PC-9 (cell line): ENCODE measurements around the gene ATP11A. TPM values are rescaled to one million over a fixed set of nuclear protein-coding genes. Genes with fewer than 3 reads are reported as not detected.

Experiments
- BruUV-seq: library from RNA; stranded (reverse); fragments of 400-500 nt; replicated peaks from 2 replicates; lab custom pipeline; 2021; lab: Mats Ljungman, UMichigan
- CTCF ChIA-PET: fragments of 300-600 bp; sonication (Branson Sonifier 250); formaldehyde crosslinking; loops from one replicate; lab custom pipeline; 2022; ENCODE audit warnings: antibody characterized with exemption; lab: Charles Lee
- POLR2A ChIA-PET: fragments of 300-600 bp; sonication (Branson Sonifier 250); formaldehyde crosslinking; loops from one replicate; lab custom pipeline; 2022; ENCODE audit warnings: antibody characterized with exemption; ENCODE audit not compliant: unreplicated experiment; lab: Charles Lee
- DNase-seq, 2 experiments: peaks; one replicate each; pipeline versions ENCODE4 v3.0.0 to v3.0.0-alpha.2; 2015 to 2022; ENCODE audit warnings: mixed read lengths in 1 of 2
- H2AFZ ChIP-seq: fragments of 200-600 bp; sonication (generic); 2 replicates; pipeline ENCODE4 v1.8.1; 2017; ENCODE audit warnings: antibody characterized with exemption
- H3F3A ChIP-seq: fragments of 200-600 bp; sonication (generic); 2 replicates; pipeline ENCODE4 v1.8.1; 2017; ENCODE audit warnings: antibody characterized with exemption, mild to moderate bottlenecking, low read depth; ENCODE audit not compliant: insufficient read depth
- H3K27ac ChIP-seq: fragments of 200-600 bp; sonication (generic); 2 replicates; pipeline ENCODE4 v1.6.1; 2016; ENCODE audit warnings: mixed run types
- H3K27me3 ChIP-seq: fragments of 200-600 bp; sonication (generic); 2 replicates; pipeline ENCODE4 v1.6.1; 2016; ENCODE audit warnings: low read depth, mixed run types; ENCODE audit not compliant: insufficient read depth
- H3K36me3 ChIP-seq: fragments of 200-600 bp; sonication (generic); 2 replicates; pipeline ENCODE4 v1.6.1; 2016; ENCODE audit warnings: low read depth, mixed run types
- H3K4me1 ChIP-seq: fragments of 200-600 bp; sonication (generic); replicated peaks from 2 replicates; pipeline ENCODE4 v1.6.1; 2016; ENCODE audit warnings: mixed run types; ENCODE audit not compliant: insufficient read depth
- H3K4me2 ChIP-seq: fragments of 200-600 bp; sonication (generic); 2 replicates; pipeline ENCODE4 v1.6.1; 2017; ENCODE audit warnings: mixed run types
- H3K4me3 ChIP-seq: fragments of 200-600 bp; sonication (generic); 2 replicates; pipeline ENCODE4 v1.6.1; 2016; ENCODE audit warnings: mixed run types
- H3K79me2 ChIP-seq: fragments of 200-600 bp; sonication (generic); 2 replicates; pipeline ENCODE4 v1.6.1; 2017; ENCODE audit warnings: low read depth, mixed run types
- H3K9me2 ChIP-seq: fragments of 200-600 bp; sonication (generic); 2 replicates; pipeline ENCODE4 v1.8.1; 2017; ENCODE audit warnings: mild to moderate bottlenecking; ENCODE audit not compliant: insufficient read depth
- H3K9me3 ChIP-seq: fragments of 200-600 bp; sonication (generic); 2 replicates; pipeline ENCODE4 v1.8.1; 2016; ENCODE audit warnings: low read depth; ENCODE audit not compliant: insufficient read depth
- H4K20me1 ChIP-seq: fragments of 200-600 bp; sonication (generic); 2 replicates; pipeline ENCODE4 v1.8.1; 2017; ENCODE audit not compliant: insufficient read depth
- CTCF ChIP-seq: fragments of 200-600 bp; sonication (generic); conservative IDR thresholded peaks from 2 replicates; pipeline ENCODE4 v1.6.1; 2017; ENCODE audit warnings: mixed run types, antibody characterized with exemption, mild to moderate bottlenecking, moderate library complexity
- EZH2 ChIP-seq: fragments of 200-600 bp; sonication (generic); IDR thresholded peaks from 2 replicates; pipeline ENCODE4 v1.8.0; 2017; ENCODE audit warnings: antibody characterized with exemption, low read depth
- intact Hi-C: fragments of 100-400 bp; cut with micrococcal nuclease; formaldehyde crosslinking; loops from one replicate; pipeline ENCODE4 v1.10.0; 2022; ENCODE audit not compliant: unreplicated experiment
- total RNA-seq: library from RNA; stranded (reverse); gene quantifications from 2 replicates; pipeline ENCODE4 v1.2.3, GENCODE V29; 2021

ATP11A gene
- total RNA-seq, 1 experiment from 2014 or later, result 92.2 TPM

GRCh38 chr13:112890316-112891145 lies 200.7 kb downstream of the ATP11A start:
- H3K27me3 ChIP-seq, result peaks cover 58% of the 10 kb centered on the region
- no peak for TF ChIP-seq EZH2
- no peak for TF ChIP-seq CTCF
- no peak overlapping the region for H3K4me2 ChIP-seq
- H4K20me1 ChIP-seq, result 0 out of 2 replicates have a peak, but pooled peaks cover 3% of the 10 kb centered on the region
- no peaks in the 10 kb centered on the region; the same call in 1 of the 2 replicates for H3K4me1 ChIP-seq
- peaks cover 10% of the 10 kb centered on the region; the same call in 1 of the 2 replicates for H3F3A ChIP-seq
- no TSS peak for BruUV-seq
- H2AFZ ChIP-seq, result no peak overlapping the region
- H3K9me2 ChIP-seq, result no peaks in the 10 kb centered on the region
- H3K79me2 ChIP-seq, result no peaks in the 10 kb centered on the region
- CTCF ChIA-PET, result no interaction called here
- POLR2A ChIA-PET, result no interaction called here
- no peak for DNase-seq
- no peaks in the 10 kb centered on the region for H3K36me3 ChIP-seq
- no peak overlapping the region for H3K4me3 ChIP-seq
- intact Hi-C loops, result no loop called here
- no peak overlapping the region for H3K27ac ChIP-seq
- H3K9me3 ChIP-seq, result no peaks in the 10 kb centered on the region

DNA sequence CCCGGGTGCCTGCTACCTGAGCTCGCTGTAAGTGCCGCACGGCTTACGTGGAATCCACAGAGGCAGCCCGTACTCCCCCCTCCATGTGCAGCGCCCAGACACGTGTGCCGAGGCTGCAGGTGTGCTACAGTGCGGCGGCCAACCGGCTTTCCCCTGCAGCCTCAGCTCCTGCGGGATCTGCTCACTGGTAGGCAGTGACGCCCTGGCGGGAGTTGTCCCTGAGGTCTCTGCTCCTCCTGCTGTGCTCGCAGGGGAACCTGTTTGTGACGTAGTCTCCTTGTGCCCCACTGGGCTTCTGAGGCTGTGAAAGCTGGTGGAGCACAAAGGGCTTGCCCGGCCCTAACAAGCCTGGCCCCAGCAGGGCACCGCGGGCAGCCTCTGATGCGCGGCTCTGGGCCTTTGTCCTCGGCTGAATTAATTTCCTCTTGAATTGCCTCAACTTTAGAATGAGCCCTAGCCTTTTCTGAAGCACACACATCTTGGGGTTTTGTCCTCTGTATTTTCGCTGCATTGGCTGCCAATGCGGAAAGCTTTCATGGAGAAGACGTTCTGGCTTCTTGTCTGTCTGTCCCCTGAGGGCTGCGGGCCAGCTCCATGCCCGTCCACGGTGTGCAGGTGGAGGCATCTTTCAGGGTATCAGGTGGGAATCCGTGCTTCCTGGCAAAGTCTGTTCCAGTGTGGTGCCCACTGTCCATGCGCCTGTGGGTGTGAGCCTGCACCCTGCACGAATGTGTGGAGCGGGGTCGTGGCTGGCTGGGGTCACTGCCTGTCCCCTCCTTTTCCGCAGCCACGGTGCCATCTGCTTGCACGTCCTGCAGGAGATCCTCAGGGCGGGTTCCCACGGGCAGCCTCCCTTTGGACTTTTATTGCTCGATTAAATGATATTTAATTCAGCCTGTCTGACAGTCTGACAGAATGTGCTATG lies 201.9 kb downstream of the ATP11A start:
- no peaks in the 10 kb centered on the region for H3K79me2 ChIP-seq
- intact Hi-C loops, result no loop called here
- H3K4me1 ChIP-seq, result no peaks in the 10 kb centered on the region; the same call in 1 of the 2 replicates
- ChIA-PET POLR2A (no interaction called here), CTCF (no interaction called here)
- TF ChIP-seq CTCF, result no peak
- H2AFZ ChIP-seq, result no peak overlapping the region
- H3K9me2 ChIP-seq, result no peaks in the 10 kb centered on the region
- BruUV-seq, result no TSS peak
- H4K20me1 ChIP-seq, result no peaks in the 10 kb centered on the region
- H3F3A ChIP-seq, result peaks cover 4% of the 10 kb centered on the region; the same call in 1 of the 2 replicates
- no peaks in the 10 kb centered on the region for H3K9me3 ChIP-seq
- no peak overlapping the region for H3K4me3 ChIP-seq
- no peaks in the 10 kb centered on the region for H3K36me3 ChIP-seq
- DNase-seq, result peak in 1 of 2 experiments; percentile 20
- peaks cover 70% of the 10 kb centered on the region for H3K27me3 ChIP-seq
- H3K27ac ChIP-seq, result no peak overlapping the region
- H3K4me2 ChIP-seq, result no peak overlapping the region

DNA sequence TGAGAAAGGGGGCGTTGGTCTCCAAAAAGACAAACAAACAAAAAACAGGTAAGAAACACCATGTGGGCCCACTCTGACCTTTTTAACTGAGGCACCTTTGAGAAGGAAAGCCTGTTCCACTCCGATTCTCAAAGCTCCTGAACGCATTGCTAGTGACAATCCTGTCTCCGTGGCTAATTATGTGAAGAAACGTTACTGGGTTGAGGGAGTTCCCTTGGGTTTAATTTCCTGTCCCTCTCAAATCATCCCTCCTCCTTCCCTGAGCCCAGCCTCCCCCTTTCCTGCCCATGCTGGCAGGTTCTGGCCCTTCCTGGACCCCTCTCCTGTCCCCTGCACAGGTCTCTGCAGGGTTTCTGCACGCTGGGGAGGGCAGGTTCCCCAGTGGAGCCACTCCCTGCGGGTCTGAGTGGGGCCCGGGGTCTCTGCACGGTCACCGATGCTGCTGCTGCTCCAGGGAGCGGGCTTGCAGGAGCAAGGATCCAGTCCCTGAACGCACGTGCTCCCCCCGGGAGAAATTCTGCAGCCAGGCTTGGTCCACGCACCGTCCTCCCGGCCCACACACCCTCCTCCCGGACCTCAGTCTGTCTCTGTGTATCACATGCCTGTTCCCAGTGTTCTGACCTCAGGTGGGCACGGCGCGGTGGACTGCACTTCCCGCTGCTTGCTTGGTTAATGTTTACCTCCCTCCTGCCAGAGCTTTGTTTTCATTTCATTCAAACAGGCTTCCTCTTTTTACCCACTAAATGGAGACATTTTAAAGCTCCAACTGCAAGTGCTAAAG lies 202.8 kb downstream of the ATP11A start:
- no peaks in the 10 kb centered on the region for H3K36me3 ChIP-seq
- TF ChIP-seq CTCF, result no peak
- TF ChIP-seq EZH2, result no peak
- no peak overlapping the region for H3K4me2 ChIP-seq
- no peaks in the 10 kb centered on the region for H3K9me2 ChIP-seq
- H3F3A ChIP-seq, result no peaks in the 10 kb centered on the region
- DNase-seq, result no peak
- H3K27ac ChIP-seq, result no peak overlapping the region
- no peak overlapping the region for H3K4me3 ChIP-seq
- H2AFZ ChIP-seq, result no peak overlapping the region
- H3K27me3 ChIP-seq, result peaks cover 79% of the 10 kb centered on the region
- H3K79me2 ChIP-seq, result no peaks in the 10 kb centered on the region
- no peaks in the 10 kb centered on the region; the same call in 1 of the 2 replicates for H3K4me1 ChIP-seq
- no peaks in the 10 kb centered on the region for H4K20me1 ChIP-seq
- ChIA-PET POLR2A (no interaction called here), CTCF (no interaction called here)
- no peaks in the 10 kb centered on the region for H3K9me3 ChIP-seq
- intact Hi-C loops, result no loop called here
- BruUV-seq, result no TSS peak
